GM23338 (cell line): ENCODE measurements around the gene FAM185A.
"Not testable (repeated sequence)": the region's sequence is repeated elsewhere in the genome, so short reads cannot be mapped to it uniquely, and the experiment has no call there.

Experiments
- CTCF ChIP-seq, 2 experiments: fragments of 200-600 bp in 1 of 2; sonication (generic) in 1 of 2; conservative IDR thresholded peaks; 2 replicates each; pipeline versions ENCODE4 v1.5.1 to v1.6.1; 2016 to 2017; ENCODE audit warnings: antibody characterized with exemption in 2 of 2, low read depth in 2 of 2, mild to moderate bottlenecking in 2 of 2, moderate library complexity in 1 of 2
- ETS1 ChIP-seq: IDR thresholded peaks from 2 replicates; pipeline ENCODE4 v1.6.1; 2016; ENCODE audit warnings: antibody characterized with exemption
- EZH2 ChIP-seq: fragments of 200-600 bp; sonication (generic); IDR thresholded peaks from one replicate; pipeline ENCODE4 v1.8.0; 2017; ENCODE audit warnings: antibody characterized with exemption, mild to moderate bottlenecking, low read depth; ENCODE audit not compliant: unreplicated experiment
- EZH2phosphoT487 ChIP-seq: fragments of 200-600 bp; sonication (generic); IDR thresholded peaks from one replicate; pipeline ENCODE4 v1.8.1; 2018; ENCODE audit warnings: antibody characterized with exemption; ENCODE audit not compliant: unreplicated experiment
- POLR2AphosphoS5 ChIP-seq: IDR thresholded peaks from 2 replicates; pipeline ENCODE4 v1.6.1; 2016; ENCODE audit warnings: antibody characterized with exemption, low read depth
- TF ChIP-seq, protein P1 (sequence below): IDR thresholded peaks from one replicate; pipeline ENCODE4 v1.6.1; 2018; ENCODE audit warnings: antibody characterized with exemption; ENCODE audit not compliant: unreplicated experiment

GRCh38 chr7:102729670-102730069 lies 19.1 kb upstream of the FAM185A start:
- TF ChIP-seq, protein P1, sequence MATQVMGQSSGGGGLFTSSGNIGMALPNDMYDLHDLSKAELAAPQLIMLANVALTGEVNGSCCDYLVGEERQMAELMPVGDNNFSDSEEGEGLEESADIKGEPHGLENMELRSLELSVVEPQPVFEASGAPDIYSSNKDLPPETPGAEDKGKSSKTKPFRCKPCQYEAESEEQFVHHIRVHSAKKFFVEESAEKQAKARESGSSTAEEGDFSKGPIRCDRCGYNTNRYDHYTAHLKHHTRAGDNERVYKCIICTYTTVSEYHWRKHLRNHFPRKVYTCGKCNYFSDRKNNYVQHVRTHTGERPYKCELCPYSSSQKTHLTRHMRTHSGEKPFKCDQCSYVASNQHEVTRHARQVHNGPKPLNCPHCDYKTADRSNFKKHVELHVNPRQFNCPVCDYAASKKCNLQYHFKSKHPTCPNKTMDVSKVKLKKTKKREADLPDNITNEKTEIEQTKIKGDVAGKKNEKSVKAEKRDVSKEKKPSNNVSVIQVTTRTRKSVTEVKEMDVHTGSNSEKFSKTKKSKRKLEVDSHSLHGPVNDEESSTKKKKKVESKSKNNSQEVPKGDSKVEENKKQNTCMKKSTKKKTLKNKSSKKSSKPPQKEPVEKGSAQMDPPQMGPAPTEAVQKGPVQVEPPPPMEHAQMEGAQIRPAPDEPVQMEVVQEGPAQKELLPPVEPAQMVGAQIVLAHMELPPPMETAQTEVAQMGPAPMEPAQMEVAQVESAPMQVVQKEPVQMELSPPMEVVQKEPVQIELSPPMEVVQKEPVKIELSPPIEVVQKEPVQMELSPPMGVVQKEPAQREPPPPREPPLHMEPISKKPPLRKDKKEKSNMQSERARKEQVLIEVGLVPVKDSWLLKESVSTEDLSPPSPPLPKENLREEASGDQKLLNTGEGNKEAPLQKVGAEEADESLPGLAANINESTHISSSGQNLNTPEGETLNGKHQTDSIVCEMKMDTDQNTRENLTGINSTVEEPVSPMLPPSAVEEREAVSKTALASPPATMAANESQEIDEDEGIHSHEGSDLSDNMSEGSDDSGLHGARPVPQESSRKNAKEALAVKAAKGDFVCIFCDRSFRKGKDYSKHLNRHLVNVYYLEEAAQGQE = not testable (repeated sequence)
- TF ChIP-seq CTCF (conservative IDR thresholded peaks at IDR 0.05; ENCODE audit: low read depth in 2 of 2); EZH2; POLR2AphosphoS5; ETS1; EZH2phosphoT487: not testable (repeated sequence)
